Measurements from ENCODE around the gene CHD5.

Gene CHD5

GRCh38 chr1:6123083-6123482 is 57.0 kb downstream of the CHD5 start:
- ATAC-seq, result no peak
- TF ChIP-seq ZNF8 (CRISPR knock-in tag; IDR thresholded peaks at IDR 0.05) (no peak), ARNTL (CRISPR knock-in tag; IDR thresholded peaks at IDR 0.05; ENCODE audit: borderline replicate concordance, low read depth) (no peak), ZFP30 (CRISPR knock-in tag; IDR thresholded peaks at IDR 0.05) (no peak), CSDC2 (CRISPR knock-in tag; IDR thresholded peaks at IDR 0.05) (no peak), OSR1 (CRISPR knock-in tag; IDR thresholded peaks at IDR 0.05) (no peak), TOX (CRISPR knock-in tag; IDR thresholded peaks at IDR 0.05; ENCODE audit: borderline replicate concordance) (no peak), GLIS3 (CRISPR knock-in tag; IDR thresholded peaks at IDR 0.05) (no peak), RARB (CRISPR knock-in tag; IDR thresholded peaks at IDR 0.05) (no peak), PPARA (CRISPR knock-in tag; IDR thresholded peaks at IDR 0.05; ENCODE audit: borderline replicate concordance) (no peak), ZC3H10 (CRISPR knock-in tag; IDR thresholded peaks at IDR 0.05) (no peak)
- TF ChIP-seq, protein P1, sequence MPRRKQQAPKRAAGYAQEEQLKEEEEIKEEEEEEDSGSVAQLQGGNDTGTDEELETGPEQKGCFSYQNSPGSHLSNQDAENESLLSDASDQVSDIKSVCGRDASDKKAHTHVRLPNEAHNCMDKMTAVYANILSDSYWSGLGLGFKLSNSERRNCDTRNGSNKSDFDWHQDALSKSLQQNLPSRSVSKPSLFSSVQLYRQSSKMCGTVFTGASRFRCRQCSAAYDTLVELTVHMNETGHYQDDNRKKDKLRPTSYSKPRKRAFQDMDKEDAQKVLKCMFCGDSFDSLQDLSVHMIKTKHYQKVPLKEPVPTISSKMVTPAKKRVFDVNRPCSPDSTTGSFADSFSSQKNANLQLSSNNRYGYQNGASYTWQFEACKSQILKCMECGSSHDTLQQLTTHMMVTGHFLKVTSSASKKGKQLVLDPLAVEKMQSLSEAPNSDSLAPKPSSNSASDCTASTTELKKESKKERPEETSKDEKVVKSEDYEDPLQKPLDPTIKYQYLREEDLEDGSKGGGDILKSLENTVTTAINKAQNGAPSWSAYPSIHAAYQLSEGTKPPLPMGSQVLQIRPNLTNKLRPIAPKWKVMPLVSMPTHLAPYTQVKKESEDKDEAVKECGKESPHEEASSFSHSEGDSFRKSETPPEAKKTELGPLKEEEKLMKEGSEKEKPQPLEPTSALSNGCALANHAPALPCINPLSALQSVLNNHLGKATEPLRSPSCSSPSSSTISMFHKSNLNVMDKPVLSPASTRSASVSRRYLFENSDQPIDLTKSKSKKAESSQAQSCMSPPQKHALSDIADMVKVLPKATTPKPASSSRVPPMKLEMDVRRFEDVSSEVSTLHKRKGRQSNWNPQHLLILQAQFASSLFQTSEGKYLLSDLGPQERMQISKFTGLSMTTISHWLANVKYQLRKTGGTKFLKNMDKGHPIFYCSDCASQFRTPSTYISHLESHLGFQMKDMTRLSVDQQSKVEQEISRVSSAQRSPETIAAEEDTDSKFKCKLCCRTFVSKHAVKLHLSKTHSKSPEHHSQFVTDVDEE (CRISPR knock-in tag; IDR thresholded peaks at IDR 0.05), result no peak

DNA sequence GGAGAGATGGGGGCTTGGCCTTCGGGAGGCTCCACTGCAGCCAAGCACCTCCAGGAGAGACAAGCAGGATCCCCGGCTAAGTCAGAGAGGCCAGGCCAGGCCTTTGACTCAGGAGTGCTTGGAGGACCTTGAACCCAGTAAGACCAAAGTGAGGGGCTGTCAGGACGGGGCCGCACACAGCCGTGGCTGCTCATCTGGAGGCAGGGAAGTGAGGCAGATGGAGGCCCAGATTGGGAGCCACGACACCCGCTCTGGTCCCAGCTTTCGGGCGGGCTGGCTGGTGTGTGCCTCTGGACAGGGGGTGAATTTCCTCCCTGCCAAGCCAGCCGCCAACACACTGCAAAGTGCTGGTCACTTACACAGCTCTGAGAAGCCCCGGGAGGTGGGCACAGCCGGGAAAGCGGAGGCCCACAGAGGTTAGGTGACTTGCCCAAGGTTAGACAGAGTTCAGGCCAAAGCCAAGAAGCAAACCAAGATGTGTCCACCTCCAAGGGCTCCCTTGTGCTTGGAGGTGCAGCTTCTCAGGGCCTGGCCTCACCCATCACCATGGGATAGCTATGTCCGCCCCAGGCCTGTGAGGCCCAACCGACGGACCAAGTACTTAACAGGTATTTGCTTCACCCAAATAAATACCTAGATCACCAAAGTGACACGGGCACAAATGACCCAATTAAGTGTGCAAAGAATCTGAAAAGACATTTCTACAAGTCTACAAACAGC is 58.3 kb downstream of the CHD5 start:
- ATAC-seq, result no peak
- TF ChIP-seq OSR1 (CRISPR knock-in tag; IDR thresholded peaks at IDR 0.05) (no peak), POU6F1 (CRISPR knock-in tag; IDR thresholded peaks at IDR 0.05; ENCODE audit: borderline replicate concordance, low read depth) (no peak), ZNF8 (CRISPR knock-in tag; IDR thresholded peaks at IDR 0.05) (no peak), TOX (CRISPR knock-in tag; IDR thresholded peaks at IDR 0.05; ENCODE audit: borderline replicate concordance) (no peak), GLIS3 (CRISPR knock-in tag; IDR thresholded peaks at IDR 0.05) (no peak), ZNF565 (CRISPR knock-in tag; conservative IDR thresholded peaks at IDR 0.05; ENCODE audit: low read depth) (no peak)

DNA sequence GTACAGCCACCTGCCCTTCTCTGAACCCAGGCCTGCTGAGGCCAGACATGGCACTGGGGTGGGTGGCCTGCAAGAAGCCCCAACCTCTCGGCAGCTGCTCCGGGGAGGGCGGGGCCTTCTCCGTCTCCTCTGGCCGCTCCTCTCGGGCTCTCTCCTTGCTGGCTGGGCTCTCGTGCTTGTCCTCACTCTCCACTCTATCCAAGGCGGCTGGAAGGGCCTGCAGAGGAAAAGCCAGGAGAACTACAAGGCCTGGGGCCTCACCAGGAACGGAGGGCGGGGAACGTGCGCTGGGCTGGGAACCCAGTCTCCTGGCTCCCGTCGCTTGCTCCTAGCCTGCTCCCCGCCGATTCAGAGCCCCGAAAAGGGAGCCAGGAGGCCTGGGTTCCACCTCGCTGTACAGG is 59.1 kb downstream of the CHD5 start:
- TF ChIP-seq, protein P2, sequence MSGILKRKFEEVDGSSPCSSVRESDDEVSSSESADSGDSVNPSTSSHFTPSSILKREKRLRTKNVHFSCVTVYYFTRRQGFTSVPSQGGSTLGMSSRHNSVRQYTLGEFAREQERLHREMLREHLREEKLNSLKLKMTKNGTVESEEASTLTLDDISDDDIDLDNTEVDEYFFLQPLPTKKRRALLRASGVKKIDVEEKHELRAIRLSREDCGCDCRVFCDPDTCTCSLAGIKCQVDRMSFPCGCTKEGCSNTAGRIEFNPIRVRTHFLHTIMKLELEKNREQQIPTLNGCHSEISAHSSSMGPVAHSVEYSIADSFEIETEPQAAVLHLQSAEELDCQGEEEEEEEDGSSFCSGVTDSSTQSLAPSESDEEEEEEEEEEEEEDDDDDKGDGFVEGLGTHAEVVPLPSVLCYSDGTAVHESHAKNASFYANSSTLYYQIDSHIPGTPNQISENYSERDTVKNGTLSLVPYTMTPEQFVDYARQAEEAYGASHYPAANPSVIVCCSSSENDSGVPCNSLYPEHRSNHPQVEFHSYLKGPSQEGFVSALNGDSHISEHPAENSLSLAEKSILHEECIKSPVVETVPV (CRISPR knock-in tag; IDR thresholded peaks at IDR 0.05), result no peak
- TF ChIP-seq CSDC2 (CRISPR knock-in tag; IDR thresholded peaks at IDR 0.05) (no peak), ZC3H10 (CRISPR knock-in tag; IDR thresholded peaks at IDR 0.05) (no peak), ZNF8 (CRISPR knock-in tag; IDR thresholded peaks at IDR 0.05) (no peak), GLIS3 (CRISPR knock-in tag; IDR thresholded peaks at IDR 0.05) (no peak), ZNF70 (CRISPR knock-in tag; IDR thresholded peaks at IDR 0.05) (no peak), SNAI2 (CRISPR knock-in tag; IDR thresholded peaks at IDR 0.05) (no peak)
- TF ChIP-seq, protein P1 (CRISPR knock-in tag; IDR thresholded peaks at IDR 0.05), result no peak
- no peak for ATAC-seq

DNA sequence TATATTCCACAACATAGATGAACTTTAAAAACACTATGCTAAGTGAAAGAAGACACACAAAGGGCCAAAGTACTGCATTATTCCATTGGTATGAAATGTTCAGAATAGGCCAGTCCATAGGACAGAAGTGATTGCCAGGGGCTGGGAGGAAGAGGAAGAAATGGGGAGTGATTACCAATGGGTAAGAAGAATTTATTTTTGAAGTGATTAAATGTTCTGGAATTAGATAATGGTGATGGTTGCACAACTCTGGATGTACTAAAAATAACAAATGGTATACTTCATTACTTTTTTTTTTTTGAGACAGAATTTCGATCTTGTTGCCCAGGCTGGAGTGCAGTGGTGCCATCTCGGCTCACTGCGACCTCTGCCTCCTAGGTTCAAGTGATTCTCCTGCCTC is 61.7 kb downstream of the CHD5 start:
- no peak for ATAC-seq

More for the DNA sequence above, 61.7 kb downstream of the CHD5 start:
- TF ChIP-seq, protein P2 (CRISPR knock-in tag; IDR thresholded peaks at IDR 0.05), result no peak
- TF ChIP-seq ISL1 (CRISPR knock-in tag; IDR thresholded peaks at IDR 0.05) (no peak), ZFP3 (CRISPR knock-in tag; IDR thresholded peaks at IDR 0.05) (no peak), ZC3H10 (CRISPR knock-in tag; IDR thresholded peaks at IDR 0.05) (no peak)

All from SK-N-SH treated with all-trans-retinoic acid at 6 μM for 48 hours (cell line).